HG03139 (cell line): Measurements from ENCODE around the gene ARHGAP22.

Source experiments
- ATAC-seq: cut with Tn5 transposase; IDR thresholded peaks from one replicate; pipeline ENCODE4 v1.9.1; 2021; ENCODE audit not compliant: unreplicated experiment

The ARHGAP22 gene

GRCh38 chr10:48516911-48517310, 88.0 kb downstream of the ARHGAP22 start:
- ATAC-seq = no peak

DNA sequence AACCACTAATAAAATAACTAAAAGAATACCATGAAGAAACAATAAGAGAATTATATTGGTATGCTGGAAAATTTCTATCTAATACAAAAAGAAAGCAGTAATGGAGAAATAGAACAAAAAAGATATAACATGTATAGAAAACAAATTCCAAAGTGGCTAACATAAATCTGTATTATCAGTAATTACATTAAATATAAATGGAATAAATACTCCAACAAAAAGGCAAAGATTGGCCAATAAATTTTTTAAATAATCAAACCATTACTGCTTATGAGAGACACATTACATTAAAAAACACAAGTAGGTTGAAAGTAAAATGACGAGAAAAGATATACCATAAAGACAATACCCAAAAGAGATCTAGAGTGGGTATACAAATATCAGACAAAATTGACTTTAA, 90.0 kb downstream of the ARHGAP22 start:
- ATAC-seq = no peak

DNA sequence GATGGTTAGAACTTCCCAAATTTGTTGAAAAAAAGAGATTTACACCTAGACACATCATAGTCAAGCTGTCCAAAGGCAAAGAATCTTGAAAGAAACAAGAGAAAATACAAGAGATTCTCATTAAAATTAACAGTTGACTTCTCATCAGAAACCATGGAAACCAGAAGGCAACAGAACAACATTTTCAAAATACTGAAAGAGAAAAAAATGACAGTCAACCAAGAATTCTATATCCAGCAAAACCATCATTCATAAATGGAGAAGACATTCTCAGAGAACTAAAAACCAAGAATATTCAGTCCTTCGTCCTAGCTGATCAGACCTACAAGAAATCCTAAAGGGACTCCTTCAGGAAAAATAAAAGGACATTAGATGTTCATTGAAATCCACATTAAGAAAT, 90.6 kb downstream of the ARHGAP22 start:
- no peak for ATAC-seq

DNA sequence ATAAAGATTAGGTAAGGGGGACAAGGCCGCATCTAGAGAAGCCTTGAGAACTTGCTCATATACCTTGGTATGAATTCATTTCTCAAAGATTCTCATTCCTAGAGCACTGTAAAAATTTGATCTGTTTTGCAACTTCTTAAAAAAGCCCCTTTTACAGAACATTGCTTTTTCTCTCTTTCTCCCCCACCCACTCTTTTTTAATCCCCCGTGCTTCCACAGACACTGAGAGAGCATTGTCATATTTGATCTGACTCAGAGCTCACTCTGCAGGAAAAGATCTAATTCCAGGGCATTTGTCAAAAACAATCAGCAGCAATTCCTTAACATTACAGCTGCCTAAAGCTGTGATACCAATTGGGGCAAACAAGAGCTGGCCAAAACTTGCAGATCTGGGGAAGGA, 92.0 kb downstream of the ARHGAP22 start:
- ATAC-seq = no peak

DNA sequence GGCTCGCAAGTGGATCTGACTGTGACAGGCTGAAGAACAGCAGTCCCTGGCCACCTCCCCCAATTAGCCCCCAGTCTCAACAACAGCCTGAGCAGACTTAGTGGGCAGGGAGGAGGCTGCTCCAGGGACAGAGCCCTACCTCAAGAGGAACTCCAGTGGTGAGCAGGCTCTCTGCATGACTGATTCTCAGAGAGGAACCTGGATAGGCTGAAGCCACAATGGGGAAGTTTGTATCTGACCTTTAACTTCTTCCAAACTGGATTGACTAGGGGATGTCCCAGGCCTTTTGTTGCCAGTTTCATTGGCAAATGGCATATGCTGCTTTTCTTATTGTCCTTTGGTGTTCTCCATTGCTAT, 93.0 kb downstream of the ARHGAP22 start:
- no peak for ATAC-seq

DNA sequence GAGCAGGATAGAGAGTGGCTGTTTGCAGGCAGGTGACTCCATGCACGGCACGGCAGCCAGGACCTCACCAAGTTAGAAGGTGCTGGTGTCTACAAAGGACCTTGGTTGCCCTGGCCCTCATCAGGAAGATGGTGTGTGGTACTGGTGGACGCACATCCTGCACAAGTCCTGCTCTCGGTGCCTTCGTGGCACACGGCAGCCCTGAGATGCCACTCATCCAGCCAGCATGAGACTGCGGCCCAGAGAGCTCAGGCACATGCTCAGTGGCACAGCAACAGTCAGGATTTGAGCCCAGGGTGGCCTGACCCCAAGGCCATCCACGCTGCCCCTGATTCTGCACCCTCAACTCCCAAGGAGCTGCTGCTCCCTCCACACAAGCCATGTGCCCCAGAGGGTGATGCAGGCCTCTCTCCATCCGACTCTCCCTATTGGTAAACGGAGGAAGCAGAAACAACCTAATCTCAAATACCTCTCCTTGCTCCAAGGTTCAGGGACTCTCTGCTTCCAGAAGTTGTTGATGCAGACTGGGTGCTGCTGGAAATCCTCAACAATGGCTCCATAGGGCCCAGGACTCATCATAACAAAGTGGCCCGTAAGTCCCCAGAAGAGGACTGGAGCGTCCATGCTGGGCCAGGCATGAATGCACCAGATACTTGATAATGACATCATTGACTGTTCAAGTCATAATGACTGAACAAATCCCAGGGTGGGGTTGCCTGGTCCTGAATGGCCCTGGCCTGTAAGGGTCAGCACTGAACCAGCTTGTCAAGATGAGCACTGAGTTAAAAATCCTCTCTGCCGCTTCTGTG, 93.6 kb downstream of the ARHGAP22 start:
- ATAC-seq = no peak

DNA sequence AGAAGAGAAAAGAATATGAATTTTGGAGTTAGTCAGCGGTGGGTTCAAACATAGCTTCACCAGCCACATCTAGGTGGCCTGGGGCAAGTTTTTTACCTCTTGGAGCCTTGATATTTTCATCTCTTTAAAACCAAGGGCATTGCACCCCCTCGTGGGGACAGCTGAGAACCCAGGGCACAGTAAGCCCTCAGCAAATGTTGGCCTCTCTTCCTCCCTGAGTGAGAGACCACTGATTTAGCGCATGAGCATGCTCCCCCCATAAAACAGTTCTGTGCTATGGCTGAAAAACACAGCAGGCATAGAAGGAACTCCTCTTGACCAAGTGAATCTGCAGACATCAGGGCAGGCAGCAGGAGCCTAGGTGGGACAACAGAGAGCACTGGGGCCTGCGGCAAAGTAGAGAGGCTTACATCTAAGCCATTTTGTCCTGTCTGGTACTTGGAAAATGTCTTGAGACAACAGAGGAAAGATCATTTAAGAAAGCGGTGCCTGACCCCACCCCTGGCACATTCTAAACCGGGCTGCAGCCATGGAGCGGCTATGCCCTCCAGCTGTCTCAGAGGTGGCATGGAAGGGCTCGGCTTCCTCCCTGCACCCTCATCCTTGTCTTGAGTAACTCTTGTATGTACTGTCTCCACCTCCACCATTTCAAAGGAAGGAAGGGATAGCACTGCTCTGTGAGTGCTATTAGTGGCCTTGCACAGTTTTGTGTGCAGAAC, 94.7 kb downstream of the ARHGAP22 start:
- no peak for ATAC-seq

DNA sequence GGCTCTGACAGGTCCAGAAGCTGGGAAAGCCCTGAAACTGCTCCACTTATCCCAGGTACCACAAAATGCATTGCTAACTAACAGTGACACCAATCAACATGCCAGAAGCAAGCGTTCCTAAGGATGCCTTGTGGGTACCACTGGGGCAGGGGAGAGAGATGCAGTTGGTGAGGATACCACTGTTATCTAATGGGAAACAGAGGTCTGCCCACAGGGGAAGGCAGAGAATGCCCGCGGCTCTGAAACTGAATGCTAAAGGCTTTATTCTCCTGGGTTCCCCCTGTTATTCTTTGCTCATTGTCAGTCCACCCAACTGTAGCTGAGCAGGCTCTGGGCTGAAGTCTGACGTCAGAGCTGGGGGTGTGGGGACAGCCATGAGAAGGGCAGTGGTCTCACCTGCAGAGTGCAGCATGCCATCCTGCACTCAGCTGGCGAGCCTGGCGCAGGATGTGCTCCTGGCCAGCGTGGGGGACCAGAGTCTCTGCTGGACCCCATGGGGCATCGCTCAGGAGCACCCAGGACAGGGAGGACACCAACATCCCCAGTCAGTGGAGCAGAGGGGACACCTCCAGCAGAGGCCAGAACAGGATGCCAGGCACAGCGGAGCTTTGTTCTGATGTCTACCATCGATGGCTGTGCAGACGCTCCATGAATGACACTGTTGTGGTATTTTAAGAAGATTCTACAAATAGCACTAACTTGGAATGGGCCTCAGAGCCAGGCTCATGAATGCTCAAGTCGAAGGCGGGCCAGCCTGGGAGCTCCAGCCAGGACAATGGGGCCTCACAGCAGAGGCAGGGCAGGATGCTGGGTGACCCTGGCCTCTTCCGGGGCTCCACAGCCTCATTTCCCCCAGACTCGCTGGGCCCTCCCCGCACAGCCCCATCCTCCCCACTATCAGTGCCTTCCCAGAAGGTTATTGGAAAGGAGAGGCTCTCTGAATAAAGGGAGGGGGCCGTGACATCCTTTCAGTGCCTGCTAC, 95.8 kb downstream of the ARHGAP22 start:
- no peak for ATAC-seq

- no peak for ATAC-seq
Observed at GRCh38 chr10:48507933-48508790, 96.7 kb downstream of the ARHGAP22 start.

GRCh38 chr10:48507494-48507893, 97.4 kb downstream of the ARHGAP22 start:
- ATAC-seq = no peak

GRCh38 chr10:48506147-48506917, 98.5 kb downstream of the ARHGAP22 start:
- ATAC-seq = no peak

GRCh38 chr10:48505394-48506112, 99.3 kb downstream of the ARHGAP22 start:
- no peak for ATAC-seq

DNA sequence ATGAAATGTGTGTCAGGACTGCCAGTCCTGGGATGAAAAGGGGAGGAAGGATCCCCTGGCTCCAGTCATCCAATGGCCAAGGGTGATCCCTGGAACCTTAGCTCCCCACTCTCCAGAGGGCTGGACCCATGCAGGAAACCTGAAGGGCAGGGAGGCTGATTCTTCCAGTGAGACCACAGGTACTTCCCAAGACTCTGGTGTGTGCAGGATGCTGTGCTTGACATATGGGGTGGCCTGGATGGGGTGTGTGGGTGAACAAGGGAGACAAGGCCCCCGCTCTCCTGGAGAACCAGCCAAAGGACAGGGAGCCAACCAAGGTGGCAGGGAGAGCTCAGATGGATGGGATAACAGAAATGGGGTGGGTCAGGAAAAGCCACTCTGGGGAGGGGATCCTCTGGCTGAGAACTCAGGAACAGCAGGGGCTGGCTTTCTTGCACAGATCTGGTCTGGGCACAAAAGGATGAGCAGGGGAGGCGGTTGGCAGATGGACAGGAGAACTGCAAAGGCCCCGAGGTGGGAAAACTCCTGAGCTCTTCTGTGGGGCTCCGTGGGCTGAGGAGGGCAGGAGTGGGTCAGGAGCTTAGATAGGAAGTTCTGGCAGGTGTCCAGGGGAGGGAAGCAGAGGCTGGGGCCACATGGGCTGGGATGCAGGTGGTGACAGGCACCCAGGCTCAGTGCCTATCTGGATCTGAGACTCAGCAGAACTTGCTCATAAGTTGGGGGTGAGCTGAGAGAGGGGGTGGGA, 100.6 kb downstream of the ARHGAP22 start:
- no peak for ATAC-seq

DNA sequence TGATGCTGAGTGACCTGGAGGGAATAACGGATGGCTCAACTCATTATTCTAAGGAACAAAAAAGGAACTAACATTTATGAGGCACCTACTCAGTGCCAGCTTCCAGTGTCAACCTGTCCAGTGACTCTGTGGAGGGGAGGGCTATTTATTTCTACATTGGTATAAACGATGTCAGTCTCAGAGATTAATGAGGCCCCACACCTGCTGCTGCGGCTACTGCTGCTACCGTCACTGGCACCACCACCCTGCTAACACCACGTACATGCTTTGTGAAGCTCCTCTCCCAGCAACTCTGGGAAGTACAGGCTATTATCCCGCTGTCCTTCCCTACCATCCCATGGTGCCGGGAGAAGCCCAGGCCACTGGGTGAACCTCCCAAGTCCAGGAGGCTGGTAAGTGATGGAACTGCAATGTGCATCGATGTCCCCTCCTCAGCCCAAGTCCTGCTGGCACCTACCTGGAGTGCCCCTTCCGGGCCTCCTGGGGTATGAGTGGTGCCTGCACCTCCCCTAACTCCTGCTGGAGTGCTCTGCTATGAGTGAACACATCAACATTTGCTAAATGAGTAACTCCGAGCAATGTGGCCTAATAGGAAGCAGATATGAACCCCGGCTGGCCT, 101.5 kb downstream of the ARHGAP22 start:
- ATAC-seq = no peak

- no peak for ATAC-seq
Observed at GRCh38 chr10:48502791-48503190, 102.1 kb downstream of the ARHGAP22 start.

GRCh38 chr10:48501787-48502771, 102.8 kb downstream of the ARHGAP22 start:
- no peak for ATAC-seq

GRCh38 chr10:48501226-48501625, 103.6 kb downstream of the ARHGAP22 start:
- ATAC-seq = no peak
